GM12892 (cell line): ENCODE data around the gene TSPAN15.

Source experiments
- POLR2A ChIP-seq: IDR thresholded peaks from 2 replicates; pipeline ENCODE4 v1.6.1; 2011; ENCODE audit warnings: low read depth, low read length, control low read depth
- POLR2AphosphoS5 ChIP-seq: IDR thresholded peaks from 2 replicates; pipeline ENCODE4 v1.6.1; 2011; ENCODE audit warnings: low read depth, low read length, control low read depth

GRCh38 chr10:69486922-69487730 lies 35.9 kb downstream of the TSPAN15 start:
- TF ChIP-seq POLR2A: no peak
- no peak for TF ChIP-seq POLR2AphosphoS5
